ENCODE data around the gene NDUFB6.

NDUFB6 gene

DNA sequence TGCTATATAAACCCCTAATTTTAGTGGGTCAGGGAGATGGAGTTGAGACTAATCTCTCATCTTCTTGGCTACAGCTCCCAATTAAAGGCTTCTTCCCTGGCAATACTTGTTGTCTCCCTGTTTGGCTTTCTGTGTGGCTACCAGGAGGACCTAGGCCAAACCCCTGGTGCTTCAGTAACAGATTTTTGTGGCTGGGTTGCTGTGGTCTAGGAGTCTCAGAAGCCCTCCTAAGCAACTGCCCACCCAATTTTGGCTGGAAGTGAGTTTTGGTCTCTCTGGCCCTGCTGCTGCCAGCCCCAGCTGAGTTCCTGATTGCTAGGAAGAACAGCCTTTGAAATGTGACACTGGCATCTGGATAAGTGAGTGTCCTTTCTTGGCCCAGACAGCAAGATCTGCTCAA, 56.7 kb downstream of the NDUFB6 start:
- no peak for DNase-seq

- DNase-seq = no peak
Measured at GRCh38 chr9:32508728-32509127, 64.2 kb downstream of the NDUFB6 start.

GRCh38 chr9:32503008-32503407, 70.0 kb downstream of the NDUFB6 start:
- no peak for DNase-seq

Measured in MV-4-11 (cell line).